Measurements from ENCODE around the gene RHAG. TPM values are rescaled to one million over a fixed set of nuclear protein-coding genes. Genes with fewer than 3 reads are reported as not detected.

RHAG gene
- total RNA-seq, 2 donors from 2014 or later: not detected

- Histone ChIP-seq H3K27ac (no peak overlapping the region), H3K9me3 (no peaks in the 10 kb centered on the region), H3K27me3 (replicated peaks; ENCODE audit: insufficient read depth) (no peaks in the 10 kb centered on the region), H3K36me3 (no peaks in the 10 kb centered on the region), H3K4me1 (ENCODE audit: control insufficient read depth in 1 of 2, low read depth in 2 of 2) (no peaks in the 10 kb centered on the region), H3K4me3 (no peak overlapping the region)
- ATAC-seq (ENCODE audit: insufficient number of reproducible peaks, low FRiP score, low read depth): no peak
- TF ChIP-seq CTCF (IDR thresholded peaks at IDR 0.05): no peak
- no peak for DNase-seq (ENCODE audit: low spot score)
These were observed 16.8 kb upstream of the RHAG start for GRCh38 chr6:49653438-49653837.

- Histone ChIP-seq H3K4me1 (ENCODE audit: control insufficient read depth in 1 of 2, low read depth in 2 of 2) (no peaks in the 10 kb centered on the region), H3K27ac (no peak overlapping the region), H3K4me3 (no peak overlapping the region), H3K27me3 (replicated peaks; ENCODE audit: insufficient read depth) (no peaks in the 10 kb centered on the region), H3K36me3 (no peaks in the 10 kb centered on the region), H3K9me3 (no peaks in the 10 kb centered on the region)
- TF ChIP-seq CTCF (IDR thresholded peaks at IDR 0.05): no peak
- DNase-seq (ENCODE audit: low spot score): no peak
- no peak for ATAC-seq (ENCODE audit: insufficient number of reproducible peaks, low FRiP score, low read depth)
These were observed 14.6 kb upstream of the RHAG start for GRCh38 chr6:49651239-49651638.

- ATAC-seq (ENCODE audit: insufficient number of reproducible peaks, low FRiP score, low read depth) (no peak), DNase-seq (ENCODE audit: low spot score) (no peak)
- TF ChIP-seq CTCF (IDR thresholded peaks at IDR 0.05): no peak
- H3K4me1 ChIP-seq (ENCODE audit: control insufficient read depth in 1 of 2, low read depth in 2 of 2): no peaks in the 10 kb centered on the region
- no peak overlapping the region for H3K27ac ChIP-seq
- no peaks in the 10 kb centered on the region for H3K27me3 ChIP-seq (replicated peaks; ENCODE audit: insufficient read depth)
- H3K4me3 ChIP-seq: no peak overlapping the region
- no peaks in the 10 kb centered on the region for H3K9me3 ChIP-seq
- H3K36me3 ChIP-seq: no peaks in the 10 kb centered on the region
These were observed 13.3 kb upstream of the RHAG start for GRCh38 chr6:49649988-49650387.

GRCh38 chr6:49648036-49648435 is 11.4 kb upstream of the RHAG start:
- Histone ChIP-seq H3K27ac (no peak overlapping the region), H3K9me3 (no peaks in the 10 kb centered on the region), H3K27me3 (replicated peaks; ENCODE audit: insufficient read depth) (no peaks in the 10 kb centered on the region), H3K4me3 (no peak overlapping the region), H3K36me3 (no peaks in the 10 kb centered on the region), H3K4me1 (ENCODE audit: control insufficient read depth in 1 of 2, low read depth in 2 of 2) (no peaks in the 10 kb centered on the region)
- DNase-seq (ENCODE audit: low spot score): no peak
- no peak for ATAC-seq (ENCODE audit: insufficient number of reproducible peaks, low FRiP score, low read depth)
- TF ChIP-seq CTCF (IDR thresholded peaks at IDR 0.05): no peak

GRCh38 chr6:49647476-49647875 is 10.8 kb upstream of the RHAG start:
- TF ChIP-seq CTCF (IDR thresholded peaks at IDR 0.05): no peak
- no peak overlapping the region for H3K27ac ChIP-seq
- DNase-seq (ENCODE audit: low spot score): no peak

More at GRCh38 chr6:49647476-49647875, 10.8 kb upstream of the RHAG start:
- Histone ChIP-seq H3K4me3 (no peak overlapping the region), H3K36me3 (no peaks in the 10 kb centered on the region), H3K9me3 (no peaks in the 10 kb centered on the region), H3K4me1 (ENCODE audit: control insufficient read depth in 1 of 2, low read depth in 2 of 2) (no peaks in the 10 kb centered on the region), H3K27me3 (replicated peaks; ENCODE audit: insufficient read depth) (no peaks in the 10 kb centered on the region)
- no peak for ATAC-seq (ENCODE audit: insufficient number of reproducible peaks, low FRiP score, low read depth)
